H1 (cell line): ENCODE measurements around the gene RSU1. TPM values are rescaled to one million over a fixed set of nuclear protein-coding genes. Genes with fewer than 3 reads are reported as not detected.

Experiments
- ASH2L ChIP-seq: fragments of 200-600, 300-600 bp; sonication (generic); IDR thresholded peaks from one replicate; pipeline ENCODE4 v1.7.1; 2017; ENCODE audit warnings: low read length
- SIX5 ChIP-seq: IDR thresholded peaks from 2 replicates; pipeline ENCODE4 v1.6.1; 2011; ENCODE audit warnings: mild to moderate bottlenecking, low read depth, low read length
- TBP ChIP-seq: IDR thresholded peaks from 2 replicates; pipeline ENCODE4 v1.6.1; 2011; ENCODE audit warnings: low read depth, low read length, improper control_type of control experiment
- polyA plus RNA-seq, 7 experiments: library from polyadenylated mRNA; depleted of rRNA in 3 of 7; stranded (reverse) in 5 of 7; unstranded in 2 of 7; fragments of >200 nt in 5 of 7; fragments of 200-250 nt in 2 of 7; gene quantifications; 1 replicate in 5 of 7; 2 replicates in 1 of 7; 4 replicates in 1 of 7; pipeline versions ENCODE4 v1.2.1 to v1.2.3, GENCODE V29; 2011 to 2013; ENCODE audit warnings: missing spikeins in 2 of 7, mixed read lengths in 2 of 7
- total RNA-seq: library from RNA; stranded (reverse); fragmentation: NEBNext Ultra II Directional; extraction: Animal tissue kit (Norgen Biotek cat#: 25700); gene quantifications from 2 replicates; pipeline ENCODE4 v1.2.1, GENCODE V29; 2021
- TF ChIP-seq, protein P1 (sequence below): fragments of 300-600 bp; sonication (generic); IDR thresholded peaks from 2 replicates; pipeline ENCODE4 v1.7.1; 2012; ENCODE audit warnings: low read length, moderate library complexity, mild to moderate bottlenecking, inconsistent platforms; ENCODE audit not compliant: insufficient replicate concordance
- TF ChIP-seq, protein P2 (sequence below): IDR thresholded peaks from 2 replicates; pipeline ENCODE4 v1.6.1; 2011; ENCODE audit warnings: low read length, improper control_type of control experiment

Gene RSU1
- total and polyA plus RNA-seq, 2 of the 8 experiments (the other 6 are each of a cell fraction or from before 2014, with no cell fraction given) = 50.0 to 68.2 TPM

DNA sequence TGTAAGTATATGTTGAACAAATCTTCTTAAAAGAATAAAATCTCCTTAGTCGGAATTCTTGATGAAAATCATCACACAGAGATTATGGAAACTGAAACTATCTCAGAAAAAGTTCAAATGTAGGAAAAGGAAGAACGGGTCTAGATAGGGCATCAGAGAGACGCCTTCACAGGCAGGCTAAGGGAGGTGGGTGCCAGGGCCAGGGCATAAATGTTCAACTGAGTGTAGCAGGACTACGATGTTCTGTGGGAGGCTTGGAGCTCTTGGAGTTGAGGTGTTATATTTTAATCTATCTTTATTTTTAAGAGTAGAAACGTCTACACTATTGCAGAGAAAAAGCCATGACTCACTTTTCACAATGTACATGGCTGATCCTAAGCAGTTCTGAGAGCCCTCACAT lies 101.2 kb downstream of the RSU1 start (continued):
- TF ChIP-seq, protein P1, sequence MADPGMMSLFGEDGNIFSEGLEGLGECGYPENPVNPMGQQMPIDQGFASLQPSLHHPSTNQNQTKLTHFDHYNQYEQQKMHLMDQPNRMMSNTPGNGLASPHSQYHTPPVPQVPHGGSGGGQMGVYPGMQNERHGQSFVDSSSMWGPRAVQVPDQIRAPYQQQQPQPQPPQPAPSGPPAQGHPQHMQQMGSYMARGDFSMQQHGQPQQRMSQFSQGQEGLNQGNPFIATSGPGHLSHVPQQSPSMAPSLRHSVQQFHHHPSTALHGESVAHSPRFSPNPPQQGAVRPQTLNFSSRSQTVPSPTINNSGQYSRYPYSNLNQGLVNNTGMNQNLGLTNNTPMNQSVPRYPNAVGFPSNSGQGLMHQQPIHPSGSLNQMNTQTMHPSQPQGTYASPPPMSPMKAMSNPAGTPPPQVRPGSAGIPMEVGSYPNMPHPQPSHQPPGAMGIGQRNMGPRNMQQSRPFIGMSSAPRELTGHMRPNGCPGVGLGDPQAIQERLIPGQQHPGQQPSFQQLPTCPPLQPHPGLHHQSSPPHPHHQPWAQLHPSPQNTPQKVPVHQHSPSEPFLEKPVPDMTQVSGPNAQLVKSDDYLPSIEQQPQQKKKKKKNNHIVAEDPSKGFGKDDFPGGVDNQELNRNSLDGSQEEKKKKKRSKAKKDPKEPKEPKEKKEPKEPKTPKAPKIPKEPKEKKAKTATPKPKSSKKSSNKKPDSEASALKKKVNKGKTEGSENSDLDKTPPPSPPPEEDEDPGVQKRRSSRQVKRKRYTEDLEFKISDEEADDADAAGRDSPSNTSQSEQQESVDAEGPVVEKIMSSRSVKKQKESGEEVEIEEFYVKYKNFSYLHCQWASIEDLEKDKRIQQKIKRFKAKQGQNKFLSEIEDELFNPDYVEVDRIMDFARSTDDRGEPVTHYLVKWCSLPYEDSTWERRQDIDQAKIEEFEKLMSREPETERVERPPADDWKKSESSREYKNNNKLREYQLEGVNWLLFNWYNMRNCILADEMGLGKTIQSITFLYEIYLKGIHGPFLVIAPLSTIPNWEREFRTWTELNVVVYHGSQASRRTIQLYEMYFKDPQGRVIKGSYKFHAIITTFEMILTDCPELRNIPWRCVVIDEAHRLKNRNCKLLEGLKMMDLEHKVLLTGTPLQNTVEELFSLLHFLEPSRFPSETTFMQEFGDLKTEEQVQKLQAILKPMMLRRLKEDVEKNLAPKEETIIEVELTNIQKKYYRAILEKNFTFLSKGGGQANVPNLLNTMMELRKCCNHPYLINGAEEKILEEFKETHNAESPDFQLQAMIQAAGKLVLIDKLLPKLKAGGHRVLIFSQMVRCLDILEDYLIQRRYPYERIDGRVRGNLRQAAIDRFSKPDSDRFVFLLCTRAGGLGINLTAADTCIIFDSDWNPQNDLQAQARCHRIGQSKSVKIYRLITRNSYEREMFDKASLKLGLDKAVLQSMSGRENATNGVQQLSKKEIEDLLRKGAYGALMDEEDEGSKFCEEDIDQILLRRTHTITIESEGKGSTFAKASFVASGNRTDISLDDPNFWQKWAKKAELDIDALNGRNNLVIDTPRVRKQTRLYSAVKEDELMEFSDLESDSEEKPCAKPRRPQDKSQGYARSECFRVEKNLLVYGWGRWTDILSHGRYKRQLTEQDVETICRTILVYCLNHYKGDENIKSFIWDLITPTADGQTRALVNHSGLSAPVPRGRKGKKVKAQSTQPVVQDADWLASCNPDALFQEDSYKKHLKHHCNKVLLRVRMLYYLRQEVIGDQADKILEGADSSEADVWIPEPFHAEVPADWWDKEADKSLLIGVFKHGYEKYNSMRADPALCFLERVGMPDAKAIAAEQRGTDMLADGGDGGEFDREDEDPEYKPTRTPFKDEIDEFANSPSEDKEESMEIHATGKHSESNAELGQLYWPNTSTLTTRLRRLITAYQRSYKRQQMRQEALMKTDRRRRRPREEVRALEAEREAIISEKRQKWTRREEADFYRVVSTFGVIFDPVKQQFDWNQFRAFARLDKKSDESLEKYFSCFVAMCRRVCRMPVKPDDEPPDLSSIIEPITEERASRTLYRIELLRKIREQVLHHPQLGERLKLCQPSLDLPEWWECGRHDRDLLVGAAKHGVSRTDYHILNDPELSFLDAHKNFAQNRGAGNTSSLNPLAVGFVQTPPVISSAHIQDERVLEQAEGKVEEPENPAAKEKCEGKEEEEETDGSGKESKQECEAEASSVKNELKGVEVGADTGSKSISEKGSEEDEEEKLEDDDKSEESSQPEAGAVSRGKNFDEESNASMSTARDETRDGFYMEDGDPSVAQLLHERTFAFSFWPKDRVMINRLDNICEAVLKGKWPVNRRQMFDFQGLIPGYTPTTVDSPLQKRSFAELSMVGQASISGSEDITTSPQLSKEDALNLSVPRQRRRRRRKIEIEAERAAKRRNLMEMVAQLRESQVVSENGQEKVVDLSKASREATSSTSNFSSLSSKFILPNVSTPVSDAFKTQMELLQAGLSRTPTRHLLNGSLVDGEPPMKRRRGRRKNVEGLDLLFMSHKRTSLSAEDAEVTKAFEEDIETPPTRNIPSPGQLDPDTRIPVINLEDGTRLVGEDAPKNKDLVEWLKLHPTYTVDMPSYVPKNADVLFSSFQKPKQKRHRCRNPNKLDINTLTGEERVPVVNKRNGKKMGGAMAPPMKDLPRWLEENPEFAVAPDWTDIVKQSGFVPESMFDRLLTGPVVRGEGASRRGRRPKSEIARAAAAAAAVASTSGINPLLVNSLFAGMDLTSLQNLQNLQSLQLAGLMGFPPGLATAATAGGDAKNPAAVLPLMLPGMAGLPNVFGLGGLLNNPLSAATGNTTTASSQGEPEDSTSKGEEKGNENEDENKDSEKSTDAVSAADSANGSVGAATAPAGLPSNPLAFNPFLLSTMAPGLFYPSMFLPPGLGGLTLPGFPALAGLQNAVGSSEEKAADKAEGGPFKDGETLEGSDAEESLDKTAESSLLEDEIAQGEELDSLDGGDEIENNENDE = no peak
- TF ChIP-seq TBP (no peak), SIX5 (no peak), ASH2L (no peak)
- TF ChIP-seq, protein P2, sequence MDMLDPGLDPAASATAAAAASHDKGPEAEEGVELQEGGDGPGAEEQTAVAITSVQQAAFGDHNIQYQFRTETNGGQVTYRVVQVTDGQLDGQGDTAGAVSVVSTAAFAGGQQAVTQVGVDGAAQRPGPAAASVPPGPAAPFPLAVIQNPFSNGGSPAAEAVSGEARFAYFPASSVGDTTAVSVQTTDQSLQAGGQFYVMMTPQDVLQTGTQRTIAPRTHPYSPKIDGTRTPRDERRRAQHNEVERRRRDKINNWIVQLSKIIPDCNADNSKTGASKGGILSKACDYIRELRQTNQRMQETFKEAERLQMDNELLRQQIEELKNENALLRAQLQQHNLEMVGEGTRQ = no peak
